Bronchial epithelial cell (primary cell): ENCODE measurements around the gene CHCHD2. TPM values are rescaled to one million over a fixed set of nuclear protein-coding genes. Genes with fewer than 3 reads are reported as not detected.

Experiments
- DNase-seq: peaks from one replicate; pipeline ENCODE4 v3.0.0-alpha.2; 2010; ENCODE audit warnings: low read depth
- FAIRE-seq: peaks from 2 replicates; lab custom pipeline; 2011; peaks lifted over from hg19 to GRCh38; lab: Jason Lieb, UNC
- H3K27me3 ChIP-seq: 2 replicates; pipeline ENCODE4 v1.5.1; 2011; ENCODE audit warnings: low read length; ENCODE audit not compliant: control insufficient read depth, insufficient read depth
- H3K36me3 ChIP-seq: 2 replicates; pipeline ENCODE4 v1.5.1; 2011; ENCODE audit warnings: low read length; ENCODE audit not compliant: control insufficient read depth, insufficient read depth
- H3K4me3 ChIP-seq: 2 replicates; pipeline ENCODE4 v1.5.1; 2011; ENCODE audit warnings: mild to moderate bottlenecking, low read depth, low read length, control low read depth
- total RNA-seq: library from RNA; depleted of rRNA; stranded (reverse); fragments of >200 nt; gene quantifications from 2 replicates; pipeline ENCODE4 v1.2.1, GENCODE V29; 2014
- TF ChIP-seq, protein P1 (sequence below): IDR thresholded peaks from 2 replicates; pipeline ENCODE4 v1.5.1; 2011; ENCODE audit warnings: mild to moderate bottlenecking, moderate library complexity, low read length, control low read depth, inconsistent platforms; ENCODE audit not compliant: insufficient read depth, severe bottlenecking

Gene CHCHD2
- total RNA-seq, 1 donor from 2014 or later, result 566 TPM

DNA sequence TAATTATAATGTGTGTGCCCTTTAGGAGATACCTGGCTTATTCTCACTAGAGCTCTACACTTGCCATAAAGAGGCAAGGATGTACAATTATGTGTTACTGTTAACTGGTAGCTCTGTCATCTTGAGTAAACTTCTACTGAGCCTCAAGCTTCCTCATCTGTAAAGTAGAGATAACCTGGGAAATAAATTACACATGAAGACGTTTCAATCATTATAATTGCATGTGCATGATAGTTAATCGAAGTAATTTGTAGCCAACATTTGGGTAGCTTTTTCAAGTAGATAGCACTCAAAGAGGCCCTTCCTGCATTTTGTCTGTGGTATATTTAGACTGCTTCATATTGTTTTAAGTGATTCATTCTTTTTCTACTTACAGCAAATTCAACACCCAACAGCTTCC is 52.3 kb downstream of the CHCHD2 start:
- H3K36me3 ChIP-seq, result peaks cover 12% of the 10 kb centered on the region

DNA sequence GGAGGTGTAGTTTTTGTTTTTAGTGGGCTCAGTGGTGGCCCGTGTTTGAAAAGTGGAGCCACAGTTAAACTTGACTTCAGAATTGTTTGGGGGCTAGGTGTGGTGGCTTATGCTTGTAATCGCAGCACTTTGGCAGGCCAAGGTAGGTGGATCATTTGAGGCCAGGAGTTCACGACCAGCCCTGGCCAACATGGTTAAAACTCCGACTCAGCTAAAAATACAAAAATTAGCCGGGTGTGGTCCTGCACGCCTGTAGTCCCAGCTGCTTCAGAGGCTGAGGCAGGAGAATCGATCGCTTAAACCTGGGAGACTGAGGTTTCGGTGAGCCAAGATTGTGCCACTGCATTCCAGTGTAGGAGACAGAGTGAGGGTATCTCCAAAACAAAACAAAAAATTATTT is 52.9 kb downstream of the CHCHD2 start:
- FAIRE-seq, result no peak
- no peak overlapping the region for H3K4me3 ChIP-seq
- H3K36me3 ChIP-seq, result peaks cover 9% of the 10 kb centered on the region
- H3K27me3 ChIP-seq, result no peaks in the 10 kb centered on the region
- TF ChIP-seq, protein P1, sequence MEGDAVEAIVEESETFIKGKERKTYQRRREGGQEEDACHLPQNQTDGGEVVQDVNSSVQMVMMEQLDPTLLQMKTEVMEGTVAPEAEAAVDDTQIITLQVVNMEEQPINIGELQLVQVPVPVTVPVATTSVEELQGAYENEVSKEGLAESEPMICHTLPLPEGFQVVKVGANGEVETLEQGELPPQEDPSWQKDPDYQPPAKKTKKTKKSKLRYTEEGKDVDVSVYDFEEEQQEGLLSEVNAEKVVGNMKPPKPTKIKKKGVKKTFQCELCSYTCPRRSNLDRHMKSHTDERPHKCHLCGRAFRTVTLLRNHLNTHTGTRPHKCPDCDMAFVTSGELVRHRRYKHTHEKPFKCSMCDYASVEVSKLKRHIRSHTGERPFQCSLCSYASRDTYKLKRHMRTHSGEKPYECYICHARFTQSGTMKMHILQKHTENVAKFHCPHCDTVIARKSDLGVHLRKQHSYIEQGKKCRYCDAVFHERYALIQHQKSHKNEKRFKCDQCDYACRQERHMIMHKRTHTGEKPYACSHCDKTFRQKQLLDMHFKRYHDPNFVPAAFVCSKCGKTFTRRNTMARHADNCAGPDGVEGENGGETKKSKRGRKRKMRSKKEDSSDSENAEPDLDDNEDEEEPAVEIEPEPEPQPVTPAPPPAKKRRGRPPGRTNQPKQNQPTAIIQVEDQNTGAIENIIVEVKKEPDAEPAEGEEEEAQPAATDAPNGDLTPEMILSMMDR, result no peak
- no peak for DNase-seq

More for the DNA sequence above, 52.3 kb downstream of the CHCHD2 start:
- FAIRE-seq (no peak), DNase-seq (no peak)
- TF ChIP-seq, protein P1, result no peak
- H3K4me3 ChIP-seq, result no peak overlapping the region
- H3K27me3 ChIP-seq, result no peaks in the 10 kb centered on the region

Other genes starting within 250 kb of the CHCHD2 start
- not detected in 2 replicates for gene SEPTIN14, start 243.7 kb downstream of the CHCHD2 start, total RNA-seq
- gene ZNF713, start 219.0 kb downstream of the CHCHD2 start, total RNA-seq, result 3.2 and 3.4 TPM in 2 replicates
- gene MRPS17, start 154.6 kb downstream of the CHCHD2 start, total RNA-seq, result 29.1 and 32.4 TPM in 2 replicates
- 54.4 and 65.3 TPM in 2 replicates for gene NIPSNAP2, start 141.9 kb downstream of the CHCHD2 start, total RNA-seq
- 162 and 199 TPM in 2 replicates for gene PSPH, start 55.0 kb downstream of the CHCHD2 start, total RNA-seq
- gene CCT6A, start 54.7 kb downstream of the CHCHD2 start, total RNA-seq, result 254 and 371 TPM in 2 replicates
- 220 and 228 TPM in 2 replicates for gene SUMF2, start 42.2 kb downstream of the CHCHD2 start, total RNA-seq
- gene PHKG1, start 13.5 kb downstream of the CHCHD2 start, total RNA-seq, result 0.26 and 0.77 TPM in 2 replicates
- gene NUPR2, start 9.9 kb upstream of the CHCHD2 start, total RNA-seq, result not detected in 2 replicates